Stimulated activated naive CD4-positive, alpha-beta T cell treated with Interleukin-2 at 50 U/mL for 16 hours (primary cell): Measurements from ENCODE around the gene ZSCAN16.

Experiments used
- DNase-seq: peaks from one replicate; lab custom pipeline; 2025; lab: John Stamatoyannopoulos, UW

Gene ZSCAN16

GRCh38 chr6:28134015-28134414 is 9.6 kb downstream of the ZSCAN16 start:
- peak; percentile 5 for DNase-seq

- DNase-seq, result no peak
Measured at GRCh38 chr6:28134716-28135115, 10.3 kb downstream of the ZSCAN16 start.

DNA sequence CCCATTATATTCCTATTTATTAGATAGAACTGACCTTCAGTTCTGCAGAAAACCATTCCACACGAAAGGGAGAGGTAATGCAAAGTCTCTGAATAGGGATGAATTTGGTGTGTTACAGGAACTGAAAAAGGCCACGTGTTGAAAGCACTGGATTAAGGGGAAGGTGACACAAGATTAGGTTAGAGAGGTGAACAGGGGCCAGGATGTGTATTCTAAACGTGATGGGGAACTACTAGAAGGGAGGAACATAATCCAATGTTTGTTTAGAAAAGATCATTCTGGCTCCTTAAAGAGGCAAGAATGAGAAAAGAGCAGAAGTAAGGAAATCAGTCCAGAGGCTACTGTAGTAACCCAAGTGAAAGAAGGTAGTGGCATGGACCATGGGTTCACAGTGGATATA is 11.0 kb downstream of the ZSCAN16 start:
- no peak for DNase-seq

DNA sequence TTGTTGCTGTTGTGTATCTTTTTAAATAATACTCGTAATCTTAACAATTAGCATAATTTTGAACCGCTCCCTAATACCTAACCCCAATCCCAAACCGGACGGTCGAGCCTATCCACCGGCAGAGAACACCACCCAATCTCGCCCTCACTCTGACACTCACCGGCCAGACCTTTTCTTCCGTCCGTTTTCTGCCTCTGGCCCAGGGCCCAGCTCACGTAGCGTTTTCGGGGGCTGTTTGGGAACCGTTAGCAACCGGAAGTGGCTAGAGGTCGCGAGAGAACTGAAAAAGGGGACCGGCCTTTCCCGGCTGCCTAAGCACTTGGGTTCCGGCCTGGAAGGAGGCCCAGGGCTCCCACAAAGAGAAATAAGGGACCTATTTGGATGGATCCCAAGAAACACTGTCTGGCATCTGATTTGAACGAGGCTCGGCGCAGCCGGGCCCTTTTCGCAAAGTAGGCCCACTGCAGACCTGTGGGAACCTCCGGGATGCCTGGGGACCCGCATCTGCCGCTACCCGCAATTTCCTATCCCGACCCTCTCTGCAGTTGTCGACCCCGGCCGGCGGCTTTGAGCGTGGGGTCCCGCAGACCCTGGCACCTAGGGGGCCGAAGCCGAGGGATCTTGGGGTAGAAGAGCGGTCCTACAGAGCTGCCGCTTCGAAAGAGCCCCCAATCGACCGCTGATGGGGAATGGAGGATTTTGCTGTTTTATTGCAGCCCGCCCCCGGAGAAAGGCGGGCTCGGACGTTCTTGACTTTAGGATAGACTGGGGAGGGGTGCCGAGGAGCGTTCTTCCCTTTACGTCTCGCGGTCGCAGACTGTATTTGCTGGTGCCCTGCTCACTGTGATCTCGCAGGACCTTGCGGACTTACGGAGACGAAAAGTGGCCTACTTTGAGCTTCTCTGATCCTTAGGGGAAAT is 12.4 kb downstream of the ZSCAN16 start:
- peak; percentile 70 for DNase-seq

DNA sequence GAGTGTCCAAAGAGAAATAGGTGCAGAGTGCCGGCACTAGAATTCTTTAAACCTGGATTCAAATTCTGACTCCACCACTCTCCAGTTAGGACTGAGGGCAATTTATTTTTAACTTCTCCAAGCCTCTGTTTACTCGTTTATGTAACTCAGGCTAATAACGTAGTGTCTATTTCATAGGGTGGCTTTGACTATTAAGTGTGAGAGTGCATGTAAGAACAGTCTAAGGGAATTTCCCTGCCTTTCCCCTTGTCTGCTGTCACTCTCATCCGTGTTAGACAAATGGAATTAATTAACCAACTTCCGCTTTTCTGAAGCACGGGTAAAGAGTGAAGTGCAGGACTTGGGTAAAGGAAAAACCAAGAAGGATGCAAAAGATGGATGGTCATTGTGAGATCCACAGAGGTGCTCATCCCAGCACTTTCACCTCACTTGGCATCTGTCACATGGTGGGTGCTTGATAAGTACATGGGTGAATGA is 13.1 kb downstream of the ZSCAN16 start:
- DNase-seq, result no peak

GRCh38 chr6:28139860-28140543 is 15.6 kb downstream of the ZSCAN16 start:
- no peak for DNase-seq

- no peak for DNase-seq
Measured at GRCh38 chr6:28140616-28141015, 16.2 kb downstream of the ZSCAN16 start.

GRCh38 chr6:28141500-28142329 is 17.3 kb downstream of the ZSCAN16 start, which contains the start of gene ZKSCAN8:
Gene ZKSCAN8, plus strand, starts transcription at chr6:28141883. Its CDS starts 6,525 bp downstream, at chr6:28148408.
- peak; percentile 75 for DNase-seq

GRCh38 chr6:28142446-28142845 is 18.0 kb downstream of the ZSCAN16 start:
- no peak for DNase-seq

- no peak for DNase-seq
Measured at GRCh38 chr6:28145231-28145630, 20.8 kb downstream of the ZSCAN16 start.

DNA sequence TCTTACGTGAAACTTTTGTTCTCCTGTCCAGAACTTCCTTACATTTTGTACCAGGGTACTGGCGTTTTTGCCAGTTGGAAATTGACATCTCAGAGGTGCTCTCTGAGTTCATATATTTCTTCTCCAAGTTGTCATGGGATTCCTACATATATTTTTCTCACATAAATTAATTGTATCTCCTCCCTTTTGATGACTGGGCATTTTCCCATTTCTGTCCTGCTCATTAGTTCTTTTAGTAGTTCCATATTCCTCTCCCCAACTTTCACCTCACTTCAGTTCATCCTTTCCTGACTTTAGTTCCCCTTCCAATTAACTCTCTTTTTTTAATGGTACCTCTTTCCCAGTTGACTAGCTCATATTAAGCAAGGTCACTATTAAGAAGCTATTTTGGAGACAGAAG is 28.1 kb downstream of the ZSCAN16 start:
- no peak for DNase-seq

- no peak for DNase-seq
Measured at GRCh38 chr6:28153546-28153945, 29.1 kb downstream of the ZSCAN16 start.

DNA sequence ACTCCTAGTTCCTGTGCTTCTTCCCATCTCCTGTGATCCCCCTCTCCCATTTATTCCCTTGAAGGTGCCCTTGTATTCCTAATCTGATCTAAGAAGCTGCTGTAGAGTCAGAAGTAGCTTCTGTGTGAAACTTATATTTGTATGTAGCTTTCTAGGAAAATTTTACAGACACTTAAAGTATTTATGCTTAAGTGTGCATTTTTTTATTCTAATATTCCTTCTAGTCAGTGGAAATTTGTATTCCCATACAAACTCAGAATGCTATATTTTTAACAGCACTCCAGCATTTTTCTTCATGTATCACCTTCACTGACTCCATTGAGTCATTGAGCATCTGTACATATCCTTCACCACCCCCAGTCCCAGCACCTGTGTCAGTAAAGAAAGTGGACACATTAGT is 29.9 kb downstream of the ZSCAN16 start:
- DNase-seq, result no peak

- DNase-seq, result no peak
Measured at GRCh38 chr6:28158318-28158717, 33.9 kb downstream of the ZSCAN16 start.

- no peak for DNase-seq
Measured at GRCh38 chr6:28159029-28159607, 34.7 kb downstream of the ZSCAN16 start.

DNA sequence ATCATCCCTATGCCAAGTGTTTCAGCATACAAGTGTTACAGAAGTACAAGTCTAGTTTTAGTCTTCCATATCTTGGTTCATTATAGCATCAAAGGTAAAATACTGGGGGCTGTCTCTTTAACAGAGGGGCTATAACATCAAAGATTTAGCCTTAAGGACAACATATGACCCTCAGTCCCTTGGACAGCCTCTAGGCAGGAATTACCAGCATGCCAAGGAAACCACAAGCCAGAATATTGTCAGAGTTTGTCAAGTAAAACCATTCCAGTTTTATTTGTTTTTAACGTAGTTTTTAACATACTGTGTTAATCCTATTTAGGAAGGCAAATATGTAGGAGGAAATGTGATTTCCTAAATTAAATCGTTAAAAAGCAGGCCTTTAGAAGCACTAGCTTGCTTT is 35.8 kb downstream of the ZSCAN16 start:
- DNase-seq, result no peak

GRCh38 chr6:28161410-28162079 is 37.1 kb downstream of the ZSCAN16 start:
- peak; percentile 63 for DNase-seq

DNA sequence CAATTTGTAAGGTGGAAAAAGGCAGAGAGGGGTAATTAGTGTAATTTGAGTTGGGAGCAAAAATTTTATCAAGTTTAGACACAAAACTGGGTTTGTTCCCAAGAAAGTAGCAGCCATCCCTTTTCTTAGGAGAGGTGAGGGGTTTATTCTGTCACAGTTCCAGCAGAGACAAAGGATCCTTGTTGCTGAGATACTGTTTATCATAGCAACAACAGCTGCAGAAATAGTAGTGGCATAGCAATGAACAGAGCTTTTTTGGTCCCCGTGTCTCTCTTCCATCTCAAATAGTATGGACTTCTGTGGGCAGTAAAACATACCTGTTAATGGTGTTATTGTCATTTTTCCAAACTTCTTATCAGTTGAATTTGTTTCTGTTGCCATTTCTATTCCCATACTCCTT is 41.2 kb downstream of the ZSCAN16 start:
- no peak for DNase-seq

- DNase-seq, result no peak
Measured at GRCh38 chr6:28167068-28167467, 42.7 kb downstream of the ZSCAN16 start.

DNA sequence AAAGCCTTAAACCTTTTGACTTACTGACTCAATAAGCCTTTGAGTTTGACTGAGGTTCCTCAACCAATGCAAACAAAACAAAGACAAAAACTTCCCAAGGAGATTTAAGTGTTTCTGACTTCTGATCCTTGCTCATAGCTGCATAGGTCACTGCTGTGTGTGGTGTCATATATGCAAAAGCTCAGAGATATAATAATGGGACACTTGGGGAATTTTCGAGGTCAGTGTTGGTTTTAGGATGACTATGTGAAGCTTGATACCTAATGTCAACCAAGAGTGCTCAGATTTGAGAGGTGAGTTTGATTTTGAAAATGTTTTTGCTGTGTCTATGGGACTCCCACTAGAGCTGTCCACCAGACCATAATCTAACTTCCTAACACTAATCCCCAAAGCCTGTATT is 43.5 kb downstream of the ZSCAN16 start:
- no peak for DNase-seq

- DNase-seq, result no peak
Measured at GRCh38 chr6:28171271-28171670, 46.9 kb downstream of the ZSCAN16 start.
